Dermis lymphatic vessel endothelial cell (primary cell): ENCODE data around the gene LIG3. TPM values are rescaled to one million over a fixed set of nuclear protein-coding genes. Genes with fewer than 3 reads are reported as not detected.

Experiments used
- total RNA-seq: library from RNA; depleted of rRNA; stranded (reverse); fragments of >200 nt; gene quantifications from 2 replicates; pipeline ENCODE4 v1.2.1, GENCODE V29; 2014

LIG3 gene
- 17.8 and 21.1 TPM in 2 replicates for total RNA-seq

GRCh38 chr17:34980353-34980680 lies at the start of gene LIG3:
Gene LIG3, plus strand, starts transcription at chr17:34980512. Its CDS starts 2,494 bp downstream, at chr17:34983006.

GRCh38 chr17:34961093-34961911 lies 19.0 kb upstream of the LIG3 start, which contains the start of the genes CCT6B and ZNF830:
Gene CCT6B, minus strand, starts transcription at chr17:34961460. Its CDS starts 67 bp downstream, at chr17:34961393.
Gene ZNF830, plus strand, starts transcription at chr17:34961540. Its CDS starts 27 bp downstream, at chr17:34961567.

Other genes with a start within 250 kb of the LIG3 start
- gene CCT6B, start 19.1 kb upstream of the LIG3 start, total RNA-seq: 0.76 and 0.77 TPM in 2 replicates
- 10.2 and 15.5 TPM in 2 replicates for gene ZNF830, start 19.0 kb upstream of the LIG3 start, total RNA-seq
- 6.6 and 7.2 TPM in 2 replicates for gene RFFL, start 83.2 kb downstream of the LIG3 start, total RNA-seq
- 9.0 and 9.6 TPM in 2 replicates for gene RAD51D, start 139.3 kb downstream of the LIG3 start, total RNA-seq
- not detected in 2 replicates for gene FNDC8, start 141.1 kb downstream of the LIG3 start, total RNA-seq
- 8.2 and 15.6 TPM in 2 replicates for gene NLE1, start 161.8 kb downstream of the LIG3 start, total RNA-seq
- gene UNC45B, start 167.3 kb downstream of the LIG3 start, total RNA-seq: not detected in 2 replicates
- gene SLC35G3, start 213.9 kb downstream of the LIG3 start, total RNA-seq: not detected in 2 replicates